B cell (primary cell): Measurements from ENCODE around the gene DAZAP2. TPM values are rescaled to one million over a fixed set of nuclear protein-coding genes. Genes with fewer than 3 reads are reported as not detected.

Source experiments
- ATAC-seq: fragments of 200-7000 bp; cut with Tn5 transposase; one replicate; pipeline ENCODE4 v1.10.0; 2021; ENCODE audit warnings: low read depth, mild to moderate bottlenecking, moderate number of reproducible peaks, moderate library complexity
- CTCF ChIA-PET: fragments of 350-600 bp; sonication (Branson Sonifier 250); formaldehyde crosslinking; loops from one replicate; lab custom pipeline; 2021; ENCODE audit warnings: antibody characterized with exemption, inconsistent platforms; lab: Charles Lee
- POLR2A ChIA-PET: fragments of 350-600 bp; sonication (Branson Sonifier 250); formaldehyde crosslinking; loops from one replicate; lab custom pipeline; 2021; ENCODE audit warnings: antibody characterized with exemption; lab: Charles Lee
- DNase-seq: peaks from one replicate; pipeline ENCODE4 v3.0.0; 2013
- H2AFZ ChIP-seq: 2 replicates; pipeline ENCODE4 v1.6.1; 2012; ENCODE audit warnings: mild to moderate bottlenecking, low read depth, low read length; ENCODE audit not compliant: insufficient read depth, poor library complexity, severe bottlenecking
- H3K27ac ChIP-seq, 2 donors: 1 replicate in 1 of 2; 2 replicates in 1 of 2; pipeline ENCODE4 v1.5.1; 2012 to 2013; ENCODE audit warnings: low read length in 2 of 2, mild to moderate bottlenecking in 2 of 2, moderate library complexity in 1 of 2
- H3K27me3 ChIP-seq, 4 experiments: fragments of 200-600 bp in 1 of 4; sonication (generic) in 1 of 4; replicated peaks in 1 of 4; 1 replicate in 2 of 4; 2 replicates in 2 of 4; pipeline versions ENCODE4 v1.6.1 to v1.7.0; 2013 to 2016; ENCODE audit warnings: low read length in 3 of 4, mild to moderate bottlenecking in 2 of 4, mixed read lengths in 1 of 4, moderate library complexity in 1 of 4; ENCODE audit not compliant: insufficient read depth in 4 of 4, control insufficient read depth in 3 of 4; ENCODE audit errors: control extremely low read depth in 1 of 4
- H3K36me3 ChIP-seq, 2 experiments: replicated peaks in 1 of 2; 1 replicate in 1 of 2; 2 replicates in 1 of 2; pipeline versions ENCODE4 v1.6.1 to v1.7.1; 2013; ENCODE audit warnings: low read length in 1 of 2; ENCODE audit not compliant: insufficient read depth in 2 of 2, control insufficient read depth in 1 of 2; ENCODE audit errors: control extremely low read depth in 1 of 2, extremely low read depth in 1 of 2
- H3K4me1 ChIP-seq, 2 donors: fragments of 200-600 bp in 1 of 2; sonication (generic) in 1 of 2; 1 replicate in 1 of 2; 2 replicates in 1 of 2; pipeline versions ENCODE4 v1.5.1 to v1.6.1; 2013 to 2017; ENCODE audit warnings: low read length in 2 of 2; ENCODE audit not compliant: control insufficient read depth in 2 of 2, insufficient read depth in 2 of 2
- H3K4me2 ChIP-seq: replicated peaks from 2 replicates; pipeline ENCODE3; 2012; ENCODE audit warnings: mild to moderate bottlenecking, low read depth, low read length; ENCODE audit not compliant: poor library complexity, severe bottlenecking
- H3K4me3 ChIP-seq, 5 experiments: fragments of 200-600 bp in 1 of 5; sonication (generic) in 1 of 5; 1 replicate in 3 of 5; 2 replicates in 2 of 5; pipeline versions ENCODE4 v1.5.1 to v1.7.0; 2011 to 2016; ENCODE audit warnings: low read length in 4 of 5, mild to moderate bottlenecking in 4 of 5, low read depth in 2 of 5, control low read depth in 1 of 5, moderate library complexity in 1 of 5; ENCODE audit not compliant: insufficient read depth in 1 of 5; ENCODE audit errors: control extremely low read depth in 1 of 5, extremely low read depth in 1 of 5
- H3K79me2 ChIP-seq: fragments of 200-600 bp; sonication (generic); one replicate; pipeline ENCODE4 v1.6.0; 2016; ENCODE audit warnings: low read length; ENCODE audit not compliant: control insufficient read depth, insufficient read depth
- H3K9ac ChIP-seq: fragments of 200-600 bp; sonication (generic); 2 replicates; pipeline ENCODE4 v1.6.1; 2017; ENCODE audit warnings: mild to moderate bottlenecking, low read length, moderate library complexity
- H3K9me3 ChIP-seq, 3 donors: one replicate each; pipeline versions ENCODE4 v1.6.1 to v1.7.1; 2013; ENCODE audit warnings: low read length in 2 of 3; ENCODE audit not compliant: control insufficient read depth in 2 of 3, insufficient read depth in 1 of 3; ENCODE audit errors: control extremely low read depth in 1 of 3
- H4K20me1 ChIP-seq: 2 replicates; pipeline ENCODE4 v1.6.0; 2012; ENCODE audit warnings: mild to moderate bottlenecking, low read length; ENCODE audit not compliant: insufficient read depth, control insufficient read depth, poor library complexity, severe bottlenecking
- H3K27ac Mint-ChIP-seq: one replicate; pipeline ENCODE4 v1.8.0; 2021; ENCODE audit warnings: mixed read lengths
- H3K27me3 Mint-ChIP-seq: one replicate; pipeline ENCODE4 v1.8.0; 2021; ENCODE audit warnings: mixed read lengths
- H3K4me1 Mint-ChIP-seq: one replicate; pipeline ENCODE4 v1.8.0; 2021; ENCODE audit warnings: mixed read lengths
- H3K4me3 Mint-ChIP-seq: one replicate; pipeline ENCODE4 v1.8.0; 2021; ENCODE audit warnings: mixed read lengths
- H3K9me3 Mint-ChIP-seq: one replicate; pipeline ENCODE4 v1.8.0; 2022; ENCODE audit warnings: mixed read lengths; ENCODE audit not compliant: insufficient read depth
- CTCF ChIP-seq: fragments of 200-600 bp; IDR thresholded peaks from one replicate; pipeline ENCODE4 v1.8.0; 2022; ENCODE audit warnings: antibody characterized with exemption, mild to moderate bottlenecking
- EZH2 ChIP-seq: IDR thresholded peaks from 2 replicates; pipeline ENCODE4 v1.6.1; 2012; ENCODE audit warnings: borderline replicate concordance, low read depth, mild to moderate bottlenecking, moderate library complexity, low read length; ENCODE audit not compliant: insufficient read depth, poor library complexity, severe bottlenecking
- WGBS: methylation state at CpG from one replicate; pipeline ENCODE4 v1.1.5; 2013; ENCODE audit warnings: missing lambda C conversion rate; ENCODE audit not compliant: insufficient coverage; 5-methylcytosine and 5-hydroxymethylcytosine counted together
- intact Hi-C: fragments of 100-400 bp; cut with micrococcal nuclease; formaldehyde crosslinking; loops from one replicate; pipeline ENCODE4 v1.10.0; 2022
- polyA plus RNA-seq: library from polyadenylated mRNA; depleted of rRNA; stranded (reverse); fragments of >200 nt; gene quantifications from 2 replicates; pipeline ENCODE4 v1.2.3, GENCODE V29; 2012
- total RNA-seq, 2 donors: library from RNA; stranded (reverse); fragments of 120-200 nt in 1 of 2; gene quantifications; 1 replicate in 1 of 2; 2 replicates in 1 of 2; pipeline versions ENCODE4 v1.2.3 to v1.2.4, GENCODE V29; 2013 to 2022

Gene DAZAP2
- total and polyA plus RNA-seq, 2 donors (not counting 1 experiment from before 2014, with no cell fraction given): 233 to 620 TPM

GRCh38 chr12:51270067-51270950 is 31.7 kb downstream of the DAZAP2 start, which contains the start of gene SMAGP:
TSS of gene SMAGP (minus strand) at chr12:51270415. CDS start at chr12:51269278, 1,137 bp downstream.
- no peaks in the 10 kb centered on the region for H4K20me1 ChIP-seq
- no peaks in the 10 kb centered on the region for H3K36me3 ChIP-seq
- H3K9me3 ChIP-seq: peaks cover 0 to 2% (median 0%) of the 10 kb centered on the region in 3 donors
- H3K27ac Mint-ChIP-seq: peak within 1 kb of the TSS; percentile 91
- H3K79me2 ChIP-seq: no peaks in the 10 kb centered on the region
- H3K4me1 Mint-ChIP-seq: peaks cover 31% of the 10 kb centered on the region
- peak; percentile 79 for DNase-seq
- CTCF ChIA-PET: interaction anchor here (0.5 to 7.1 kb wide), 18 partner anchors 18 to 541 kb away, joined by 3 to 127 read pairs (median 3); partner anchors contain the start of gene DAZAP2
- peak within 1 kb of the TSS; percentile 52 to 86 (median 74) for H3K4me3 ChIP-seq
- peak within 1 kb of the TSS; percentile 12 to 64 for H3K27ac ChIP-seq
- under 1% methylated on average over 68 of the region's 83 CpGs for WGBS
- intact Hi-C loops: loop anchor here (1.0 to 2.0 kb wide), 4 partner anchors 32 to 99 kb away; partner anchors contain the start of gene DAZAP2
- H3K4me1 ChIP-seq: peaks cover 19 to 20% of the 10 kb centered on the region in 2 donors
- H3K9ac ChIP-seq: peak within 1 kb of the TSS; percentile 76
- POLR2A ChIA-PET: interaction anchor here (0.6 to 2.2 kb wide), 10 partner anchors 31 to 187 kb away, joined by 3 to 16 read pairs (median 4); partner anchors contain the start of genes CSRNP2, DAZAP2 and POU6F1
- no peak for TF ChIP-seq CTCF
- no peak for TF ChIP-seq EZH2
- peak; percentile 75 for ATAC-seq
- no peaks in the 10 kb centered on the region for H3K9me3 Mint-ChIP-seq
- H3K4me2 ChIP-seq: peak within 1 kb of the TSS; percentile 97
- no peaks in the 10 kb centered on the region for H3K27me3 Mint-ChIP-seq
- H3K27me3 ChIP-seq: no peaks in the 10 kb centered on the region
- peak within 1 kb of the TSS; percentile 83 for H2AFZ ChIP-seq
- peak within 1 kb of the TSS; percentile 95 for H3K4me3 Mint-ChIP-seq
